ENCODE results near the gene WHRN. TPM values are rescaled to one million over a fixed set of nuclear protein-coding genes. Genes with fewer than 3 reads are reported as not detected.
A peak's percentile ranks its signal among the peaks of the same experiment; 100 is the strongest.

Gene WHRN
- polyA plus RNA-seq, 4 donors = 2.7 to 12.9 (median 7.9) TPM

DNA sequence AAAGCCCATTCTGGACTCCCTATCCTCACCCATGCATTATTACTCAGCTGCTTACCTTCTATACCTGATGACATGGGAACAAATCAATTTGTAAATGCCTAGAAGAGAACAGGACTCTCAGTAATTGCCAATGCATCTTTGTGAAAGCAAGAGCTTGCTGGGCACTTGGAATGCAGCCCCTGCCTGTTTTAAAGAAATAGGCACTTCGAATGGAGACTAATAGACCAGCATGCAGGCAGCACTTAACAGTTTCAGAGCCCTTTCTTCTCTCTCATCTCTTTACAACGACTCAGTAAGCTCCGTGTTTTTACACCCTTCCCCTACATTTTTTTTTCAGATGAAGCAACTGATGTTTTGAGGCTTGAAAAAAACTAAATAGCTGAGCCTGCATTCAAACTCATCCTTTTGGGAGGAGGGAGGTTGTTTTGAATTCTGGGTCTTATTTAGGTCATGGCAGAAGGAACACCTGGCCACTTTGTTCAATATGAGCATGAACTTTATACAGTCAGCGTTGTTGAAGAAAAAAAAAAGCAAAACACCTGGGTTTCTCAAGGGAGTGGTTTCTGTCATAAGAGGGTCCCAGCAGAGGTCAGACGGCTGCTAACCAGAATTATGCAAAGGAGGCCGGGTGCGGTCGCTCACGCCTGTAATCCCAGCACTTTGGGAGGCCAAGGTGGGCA, 34.6 kb upstream of the WHRN start:
- H3K27ac ChIP-seq (ENCODE audit: low read depth in 1 of 3, low read length in 2 of 3) = no peak overlapping the region
- no peaks in the 10 kb centered on the region for H3K36me3 ChIP-seq (ENCODE audit: control insufficient read depth in 3 of 3, insufficient read depth in 2 of 3, low read depth in 1 of 3, low read length in 3 of 3)
- peaks cover 0 to 9% (median 0%) of the 10 kb centered on the region in 3 donors for H3K27me3 ChIP-seq (ENCODE audit: control insufficient read depth in 3 of 3, insufficient read depth in 3 of 3, low read length in 3 of 3)
- no peaks in the 10 kb centered on the region for H3K4me1 ChIP-seq (ENCODE audit: control insufficient read depth in 3 of 3, insufficient read depth in 2 of 3, low read depth in 1 of 3, low read length in 2 of 3)
- peaks cover 0 to 3% of the 10 kb centered on the region in 2 donors for H3K9me3 ChIP-seq (ENCODE audit: control insufficient read depth in 2 of 2, insufficient read depth in 1 of 2, low read depth in 1 of 2, low read length in 1 of 2)
- DNase-seq = no peak
- no peak for FAIRE-seq
- no peak overlapping the region for H3K4me3 ChIP-seq (ENCODE audit: low read depth in 1 of 3, low read length in 3 of 3)
- WGBS, 3 donors = 47 to 65% (median 51%) methylated on average over 9 of the region's 9 CpGs

DNA sequence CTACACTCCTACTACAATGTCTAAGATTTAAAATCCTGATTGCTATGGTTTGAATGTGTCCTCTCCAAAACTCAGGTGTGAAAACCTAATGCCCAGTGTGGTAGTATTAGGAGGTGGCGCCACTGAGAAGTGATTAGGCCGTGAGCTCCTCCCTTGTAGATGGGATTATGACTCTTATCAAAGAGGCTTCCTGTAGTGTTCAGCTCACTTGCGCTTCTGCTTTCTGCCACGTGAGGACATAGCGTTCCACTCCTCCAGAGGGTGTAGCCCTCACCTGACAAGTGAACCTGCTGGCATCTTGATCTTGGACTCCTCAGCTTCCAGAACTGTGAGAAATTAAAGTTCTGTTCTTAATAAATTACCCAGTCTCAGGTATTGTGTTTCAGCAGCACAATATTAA, 33.0 kb upstream of the WHRN start:
- Histone ChIP-seq H3K4me3 (ENCODE audit: low read depth in 1 of 3, low read length in 3 of 3) (no peak overlapping the region), H3K4me1 (ENCODE audit: control insufficient read depth in 3 of 3, insufficient read depth in 2 of 3, low read depth in 1 of 3, low read length in 2 of 3) (no peaks in the 10 kb centered on the region), H3K27me3 (ENCODE audit: control insufficient read depth in 3 of 3, insufficient read depth in 3 of 3, low read length in 3 of 3) (peaks cover 0 to 6% (median 0%) of the 10 kb centered on the region in 3 donors), H3K9me3 (ENCODE audit: control insufficient read depth in 2 of 2, insufficient read depth in 1 of 2, low read depth in 1 of 2, low read length in 1 of 2) (peaks cover 0 to 6% of the 10 kb centered on the region in 2 donors), H3K36me3 (ENCODE audit: control insufficient read depth in 3 of 3, insufficient read depth in 2 of 3, low read depth in 1 of 3, low read length in 3 of 3) (no peaks in the 10 kb centered on the region), H3K27ac (ENCODE audit: low read depth in 1 of 3, low read length in 2 of 3) (no peak overlapping the region)
- 3 to 25% (median 25%) methylated on average over 5 of the region's 5 CpGs for WGBS, 3 donors
- DNase-seq (peak; percentile 66 to 90), FAIRE-seq (no peak)

DNA sequence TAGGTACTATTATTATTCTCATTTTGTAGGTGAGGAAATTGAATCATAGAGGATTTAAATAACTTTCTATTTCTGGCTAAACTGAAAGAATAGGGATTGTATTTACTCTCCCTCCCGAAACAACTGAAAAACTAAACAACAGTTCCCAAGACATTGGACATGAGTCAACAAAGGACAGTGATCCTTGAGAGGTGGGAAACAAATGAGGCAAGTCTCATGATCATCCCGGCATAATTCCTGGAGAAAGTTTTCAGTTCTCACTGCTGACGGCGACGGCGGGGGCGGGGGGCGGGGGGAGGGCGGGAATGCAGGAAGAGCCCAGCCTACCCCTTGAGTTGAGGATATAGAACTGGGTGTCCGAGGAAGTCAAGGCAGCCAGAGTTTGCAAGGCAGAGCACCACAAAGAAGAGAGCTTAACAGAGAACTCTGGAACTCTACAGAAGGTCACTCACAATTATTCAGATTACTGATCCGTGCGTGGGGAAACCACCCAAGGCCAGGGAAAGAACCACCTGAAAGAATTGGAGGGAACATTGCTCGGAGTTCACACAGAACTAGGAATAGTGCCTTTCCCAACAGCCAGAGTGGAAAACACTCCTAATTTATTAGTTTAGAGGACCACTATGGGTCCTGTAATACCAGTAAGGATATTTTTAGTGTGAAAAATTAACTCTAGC, 27.4 kb upstream of the WHRN start:
- Histone ChIP-seq H3K36me3 (ENCODE audit: control insufficient read depth in 3 of 3, insufficient read depth in 2 of 3, low read depth in 1 of 3, low read length in 3 of 3) (no peaks in the 10 kb centered on the region), H3K27me3 (ENCODE audit: control insufficient read depth in 3 of 3, insufficient read depth in 3 of 3, low read length in 3 of 3) (peaks cover 0 to 3% (median 0%) of the 10 kb centered on the region in 3 donors), H3K27ac (ENCODE audit: low read depth in 1 of 3, low read length in 2 of 3) (no peak overlapping the region), H3K4me1 (ENCODE audit: control insufficient read depth in 3 of 3, insufficient read depth in 2 of 3, low read depth in 1 of 3, low read length in 2 of 3) (no peaks in the 10 kb centered on the region), H3K9me3 (ENCODE audit: control insufficient read depth in 2 of 2, insufficient read depth in 1 of 2, low read depth in 1 of 2, low read length in 1 of 2) (peaks cover 0 to 3% of the 10 kb centered on the region in 2 donors), H3K4me3 (ENCODE audit: low read depth in 1 of 3, low read length in 3 of 3) (no peak overlapping the region)
- no peak for DNase-seq
- no peak for FAIRE-seq
- 27 to 42% (median 37%) methylated on average over 13 of the region's 13 CpGs for WGBS, 3 donors

DNA sequence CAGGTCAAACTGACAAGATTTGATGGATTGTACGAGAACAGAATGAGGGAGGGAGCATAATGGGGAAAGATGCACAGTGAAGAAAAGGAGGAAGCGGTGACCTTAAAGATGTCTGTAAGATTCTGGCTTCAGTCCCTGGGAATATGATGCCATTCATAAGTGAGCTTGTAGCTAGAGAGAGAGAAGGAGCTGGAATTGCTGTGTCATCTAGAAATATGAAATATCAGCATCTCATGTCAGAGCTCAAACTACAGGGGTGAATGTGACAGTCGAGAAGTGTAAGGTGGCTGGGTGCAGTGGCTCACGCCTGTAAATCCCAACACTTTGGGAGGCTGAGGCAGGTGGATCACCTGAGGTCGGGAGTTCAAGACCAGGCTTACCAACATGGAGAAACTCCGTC, 24.0 kb upstream of the WHRN start:
- peaks cover 0 to 6% (median 0%) of the 10 kb centered on the region in 3 donors for H3K4me1 ChIP-seq (ENCODE audit: control insufficient read depth in 3 of 3, insufficient read depth in 2 of 3, low read depth in 1 of 3, low read length in 2 of 3)
- H3K27me3 ChIP-seq (ENCODE audit: control insufficient read depth in 3 of 3, insufficient read depth in 3 of 3, low read length in 3 of 3) = no peaks in the 10 kb centered on the region
- H3K4me3 ChIP-seq (ENCODE audit: low read depth in 1 of 3, low read length in 3 of 3) = no peak overlapping the region
- FAIRE-seq = no peak
- WGBS, 3 donors = 91 to 95% (median 93%) methylated on average over 6 of the region's 6 CpGs
- H3K9me3 ChIP-seq (ENCODE audit: control insufficient read depth in 2 of 2, insufficient read depth in 1 of 2, low read depth in 1 of 2, low read length in 1 of 2) = peaks cover 0 to 3% of the 10 kb centered on the region in 2 donors
- no peak for DNase-seq
- H3K36me3 ChIP-seq (ENCODE audit: control insufficient read depth in 3 of 3, insufficient read depth in 2 of 3, low read depth in 1 of 3, low read length in 3 of 3) = no peaks in the 10 kb centered on the region
- no peak overlapping the region for H3K27ac ChIP-seq (ENCODE audit: low read depth in 1 of 3, low read length in 2 of 3)

DNA sequence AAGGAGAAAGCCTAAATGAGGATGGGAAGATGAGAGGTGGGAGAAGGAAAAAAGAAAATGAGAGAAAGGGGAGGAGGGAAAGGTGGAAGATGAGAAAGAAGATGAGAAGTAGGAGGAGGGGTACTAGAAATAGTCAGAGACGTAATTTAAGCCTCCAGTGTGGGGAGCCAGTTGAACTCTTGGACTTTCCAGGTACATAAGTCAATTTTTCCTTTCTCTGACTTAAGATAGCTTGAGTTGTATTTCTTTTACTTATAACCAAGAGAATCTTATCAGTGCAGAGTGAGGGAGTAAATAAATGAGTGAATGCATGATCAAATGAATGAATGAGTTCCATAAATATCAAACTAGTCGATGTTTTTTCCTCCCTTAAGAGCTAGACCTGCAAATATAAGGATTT, 21.5 kb upstream of the WHRN start:
- 17 to 52% (median 24%) methylated on average over 2 of the region's 2 CpGs for WGBS, 3 donors
- Histone ChIP-seq H3K4me3 (ENCODE audit: low read depth in 1 of 3, low read length in 3 of 3) (no peak overlapping the region), H3K4me1 (ENCODE audit: control insufficient read depth in 3 of 3, insufficient read depth in 2 of 3, low read depth in 1 of 3, low read length in 2 of 3) (peaks cover 0 to 6% (median 0%) of the 10 kb centered on the region in 3 donors), H3K27ac (ENCODE audit: low read depth in 1 of 3, low read length in 2 of 3) (no peak overlapping the region), H3K27me3 (ENCODE audit: control insufficient read depth in 3 of 3, insufficient read depth in 3 of 3, low read length in 3 of 3) (no peaks in the 10 kb centered on the region), H3K36me3 (ENCODE audit: control insufficient read depth in 3 of 3, insufficient read depth in 2 of 3, low read depth in 1 of 3, low read length in 3 of 3) (no peaks in the 10 kb centered on the region), H3K9me3 (ENCODE audit: control insufficient read depth in 2 of 2, insufficient read depth in 1 of 2, low read depth in 1 of 2, low read length in 1 of 2) (no peaks in the 10 kb centered on the region)
- DNase-seq (peak; percentile 36 to 51), FAIRE-seq (no peak)

DNA sequence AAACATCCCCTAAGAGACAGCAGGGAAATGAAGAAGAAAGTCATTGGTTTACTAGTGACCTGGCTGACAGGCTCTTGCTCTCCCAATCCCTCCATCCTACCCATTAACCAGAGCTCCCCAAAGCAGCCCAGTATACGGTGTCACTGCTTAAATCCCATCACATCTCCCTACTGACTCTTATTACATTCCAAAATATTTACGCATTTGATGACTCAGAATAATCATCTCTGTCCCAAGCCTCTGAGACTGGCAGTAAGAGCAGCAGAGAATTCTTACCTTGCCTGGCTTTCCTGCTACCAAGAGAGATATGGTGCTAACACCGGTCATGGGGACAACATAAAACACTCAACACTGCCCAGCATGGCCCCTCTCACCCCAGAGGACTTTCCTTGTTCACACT, 20.2 kb upstream of the WHRN start:
- no peak overlapping the region for H3K4me3 ChIP-seq (ENCODE audit: low read depth in 1 of 3, low read length in 3 of 3)
- H3K27me3 ChIP-seq (ENCODE audit: control insufficient read depth in 3 of 3, insufficient read depth in 3 of 3, low read length in 3 of 3) = peaks cover 0 to 3% (median 0%) of the 10 kb centered on the region in 3 donors
- WGBS, 3 donors = 73 to 87% (median 85%) methylated on average over 3 of the region's 3 CpGs
- DNase-seq = no peak
- no peak for FAIRE-seq
- H3K9me3 ChIP-seq (ENCODE audit: control insufficient read depth in 2 of 2, insufficient read depth in 1 of 2, low read depth in 1 of 2, low read length in 1 of 2) = no peaks in the 10 kb centered on the region
- peaks cover 0 to 6% (median 0%) of the 10 kb centered on the region in 3 donors for H3K4me1 ChIP-seq (ENCODE audit: control insufficient read depth in 3 of 3, insufficient read depth in 2 of 3, low read depth in 1 of 3, low read length in 2 of 3)
- H3K36me3 ChIP-seq (ENCODE audit: control insufficient read depth in 3 of 3, insufficient read depth in 2 of 3, low read depth in 1 of 3, low read length in 3 of 3) = no peaks in the 10 kb centered on the region
- no peak overlapping the region for H3K27ac ChIP-seq (ENCODE audit: low read depth in 1 of 3, low read length in 2 of 3)

DNA sequence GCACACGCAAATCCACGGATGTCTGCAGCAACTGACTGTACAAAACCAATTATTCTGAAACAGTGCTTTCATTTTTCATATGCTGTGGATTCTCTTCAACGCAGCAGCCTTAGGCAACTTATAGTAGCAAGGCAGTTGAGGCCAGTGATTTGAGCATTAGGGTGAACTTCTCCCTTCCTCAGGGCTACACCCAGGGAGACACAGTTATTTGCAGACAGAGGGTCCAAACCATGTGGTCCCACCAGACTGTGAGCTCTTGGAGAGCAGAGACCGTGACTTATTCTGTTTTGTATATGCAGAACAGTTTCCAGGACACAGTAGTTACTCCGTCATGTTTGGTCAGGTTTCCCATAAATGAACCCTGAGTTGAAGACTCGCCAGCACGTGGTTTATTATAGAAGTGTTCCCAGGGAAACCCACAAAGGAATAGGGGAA, 19.0 kb upstream of the WHRN start:
- Histone ChIP-seq H3K27me3 (ENCODE audit: control insufficient read depth in 3 of 3, insufficient read depth in 3 of 3, low read length in 3 of 3) (peaks cover 0 to 3% (median 0%) of the 10 kb centered on the region in 3 donors), H3K4me1 (ENCODE audit: control insufficient read depth in 3 of 3, insufficient read depth in 2 of 3, low read depth in 1 of 3, low read length in 2 of 3) (peaks cover 0 to 6% (median 0%) of the 10 kb centered on the region in 3 donors), H3K9me3 (ENCODE audit: control insufficient read depth in 2 of 2, insufficient read depth in 1 of 2, low read depth in 1 of 2, low read length in 1 of 2) (no peaks in the 10 kb centered on the region), H3K36me3 (ENCODE audit: control insufficient read depth in 3 of 3, insufficient read depth in 2 of 3, low read depth in 1 of 3, low read length in 3 of 3) (no peaks in the 10 kb centered on the region), H3K4me3 (ENCODE audit: low read depth in 1 of 3, low read length in 3 of 3) (no peak overlapping the region), H3K27ac (ENCODE audit: low read depth in 1 of 3, low read length in 2 of 3) (no peak overlapping the region)
- WGBS, 3 donors = 61 to 85% (median 76%) methylated on average over 7 of the region's 7 CpGs
- FAIRE-seq (no peak), DNase-seq (no peak)

DNA sequence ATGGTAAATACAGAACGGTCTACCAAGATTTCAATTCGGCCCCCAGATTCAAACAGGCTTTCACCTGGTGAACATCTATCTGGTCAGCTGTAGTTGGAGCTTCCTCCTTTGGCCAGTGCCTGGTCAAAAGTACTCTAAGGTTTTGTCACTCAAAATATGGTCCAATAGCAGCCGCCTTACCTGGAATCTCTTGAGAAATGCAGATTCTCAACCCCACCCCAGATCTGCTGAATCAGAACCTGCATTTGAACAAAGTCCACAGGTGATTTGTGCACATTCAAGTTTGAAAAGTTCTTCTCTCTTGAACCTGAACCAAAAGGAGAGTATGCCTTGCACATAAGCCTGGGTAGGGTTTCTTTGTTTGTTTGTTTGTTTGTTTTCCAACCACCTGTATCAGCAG, 17.6 kb upstream of the WHRN start:
- DNase-seq (peak; percentile 39 to 75), FAIRE-seq (no peak)
- Histone ChIP-seq H3K4me1 (ENCODE audit: control insufficient read depth in 3 of 3, insufficient read depth in 2 of 3, low read depth in 1 of 3, low read length in 2 of 3) (peaks cover 0 to 6% (median 0%) of the 10 kb centered on the region in 3 donors), H3K4me3 (ENCODE audit: low read depth in 1 of 3, low read length in 3 of 3) (no peak overlapping the region), H3K27ac (ENCODE audit: low read depth in 1 of 3, low read length in 2 of 3) (no peak overlapping the region), H3K9me3 (ENCODE audit: control insufficient read depth in 2 of 2, insufficient read depth in 1 of 2, low read depth in 1 of 2, low read length in 1 of 2) (no peaks in the 10 kb centered on the region), H3K36me3 (ENCODE audit: control insufficient read depth in 3 of 3, insufficient read depth in 2 of 3, low read depth in 1 of 3, low read length in 3 of 3) (no peaks in the 10 kb centered on the region), H3K27me3 (ENCODE audit: control insufficient read depth in 3 of 3, insufficient read depth in 3 of 3, low read length in 3 of 3) (peaks cover 0 to 3% (median 0%) of the 10 kb centered on the region in 3 donors)
- 72 to 86% (median 80%) methylated on average over 3 of the region's 3 CpGs for WGBS, 3 donors
